T-helper 2 cell (primary cell): Measurements from ENCODE around the gene DIDO1.

Experiments
- DNase-seq, 5 experiments: peaks; one replicate each; pipeline versions ENCODE4 v3.0.0 to v3.0.0-alpha.2; 2012 to 2022

Gene DIDO1

GRCh38 chr20:62908971-62909791 lies 17.1 kb downstream of the DIDO1 start:
- no peak for DNase-seq

DNA sequence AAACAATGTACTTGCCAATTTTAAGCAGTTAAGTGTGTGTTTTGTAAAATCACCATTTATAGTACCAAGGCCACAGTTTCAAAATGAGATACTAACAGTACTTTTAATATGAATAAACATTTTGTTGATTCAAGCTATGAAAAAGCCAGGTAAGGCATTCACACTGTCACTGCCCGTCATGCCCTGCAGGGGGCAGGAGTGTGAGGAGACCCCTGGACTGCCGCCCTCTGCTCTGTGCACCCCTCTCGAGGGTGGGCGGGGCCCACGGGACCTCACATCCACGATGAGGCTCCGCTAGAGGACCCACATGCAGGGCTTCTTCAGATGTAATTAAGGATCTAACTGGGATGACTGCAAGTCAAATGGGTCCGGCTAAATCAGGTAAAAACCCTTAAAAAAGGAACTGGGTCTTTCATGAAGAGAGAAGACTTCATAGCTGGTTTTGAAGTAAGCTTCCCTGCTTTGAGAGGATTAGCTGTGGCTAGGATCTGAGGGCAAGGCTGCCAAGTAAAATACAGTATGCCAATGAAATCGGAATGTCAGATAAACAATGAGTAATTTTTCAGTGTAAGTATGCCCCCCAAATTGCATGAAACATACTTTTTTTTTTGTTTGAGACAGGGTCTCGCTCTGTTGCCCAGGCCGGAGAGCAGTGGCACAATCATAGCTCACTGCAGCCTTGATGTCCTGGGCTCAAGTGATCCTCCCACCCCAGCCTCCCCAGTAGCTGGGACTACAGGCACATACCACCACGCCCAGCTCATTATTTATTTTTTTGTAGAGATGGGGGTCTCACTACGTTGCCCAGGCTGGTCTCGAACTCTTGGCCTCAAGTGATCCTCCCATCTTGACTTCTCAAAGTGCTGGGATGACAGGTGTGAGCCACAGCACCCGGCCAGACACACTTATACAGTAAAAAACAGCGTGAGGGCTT lies 18.7 kb downstream of the DIDO1 start:
- peak in 2 of 5 experiments; percentile 39 to 45 for DNase-seq

GRCh38 chr20:62906647-62907375 lies 19.5 kb downstream of the DIDO1 start:
- DNase-seq: no peak

- no peak for DNase-seq
Observed at GRCh38 chr20:62906209-62906608, 20.1 kb downstream of the DIDO1 start.

DNA sequence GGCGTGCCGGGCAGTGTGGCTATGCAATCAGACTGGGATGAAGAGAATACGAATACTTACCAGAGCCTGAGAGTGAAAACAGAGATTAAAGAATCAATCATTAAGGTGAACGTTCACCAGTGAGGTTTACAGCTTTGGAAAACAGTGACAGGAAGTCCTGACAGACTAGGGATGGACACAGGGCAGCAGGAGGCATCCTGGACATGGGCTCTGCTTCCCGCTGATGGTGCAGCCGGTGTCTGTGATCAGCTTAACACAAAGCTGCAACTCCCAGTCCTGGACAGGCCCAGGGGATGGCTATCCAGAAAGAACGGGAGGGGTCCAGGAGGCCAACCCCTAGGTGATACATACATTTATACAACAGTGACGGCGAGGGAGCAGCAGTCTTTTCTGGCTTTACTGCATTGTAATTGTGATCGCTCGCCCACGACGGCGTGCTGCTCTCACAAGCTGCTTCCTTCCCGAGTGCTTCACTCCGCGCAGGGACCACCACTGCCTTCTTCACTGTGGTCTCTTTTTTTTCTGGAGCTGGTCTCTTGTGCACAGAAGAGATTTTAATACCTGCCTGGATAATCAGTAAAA lies 20.7 kb downstream of the DIDO1 start:
- DNase-seq: no peak

GRCh38 chr20:62902926-62903615 lies 23.2 kb downstream of the DIDO1 start:
- DNase-seq: no peak

- DNase-seq: no peak
Observed at GRCh38 chr20:62901891-62902290, 24.4 kb downstream of the DIDO1 start.

DNA sequence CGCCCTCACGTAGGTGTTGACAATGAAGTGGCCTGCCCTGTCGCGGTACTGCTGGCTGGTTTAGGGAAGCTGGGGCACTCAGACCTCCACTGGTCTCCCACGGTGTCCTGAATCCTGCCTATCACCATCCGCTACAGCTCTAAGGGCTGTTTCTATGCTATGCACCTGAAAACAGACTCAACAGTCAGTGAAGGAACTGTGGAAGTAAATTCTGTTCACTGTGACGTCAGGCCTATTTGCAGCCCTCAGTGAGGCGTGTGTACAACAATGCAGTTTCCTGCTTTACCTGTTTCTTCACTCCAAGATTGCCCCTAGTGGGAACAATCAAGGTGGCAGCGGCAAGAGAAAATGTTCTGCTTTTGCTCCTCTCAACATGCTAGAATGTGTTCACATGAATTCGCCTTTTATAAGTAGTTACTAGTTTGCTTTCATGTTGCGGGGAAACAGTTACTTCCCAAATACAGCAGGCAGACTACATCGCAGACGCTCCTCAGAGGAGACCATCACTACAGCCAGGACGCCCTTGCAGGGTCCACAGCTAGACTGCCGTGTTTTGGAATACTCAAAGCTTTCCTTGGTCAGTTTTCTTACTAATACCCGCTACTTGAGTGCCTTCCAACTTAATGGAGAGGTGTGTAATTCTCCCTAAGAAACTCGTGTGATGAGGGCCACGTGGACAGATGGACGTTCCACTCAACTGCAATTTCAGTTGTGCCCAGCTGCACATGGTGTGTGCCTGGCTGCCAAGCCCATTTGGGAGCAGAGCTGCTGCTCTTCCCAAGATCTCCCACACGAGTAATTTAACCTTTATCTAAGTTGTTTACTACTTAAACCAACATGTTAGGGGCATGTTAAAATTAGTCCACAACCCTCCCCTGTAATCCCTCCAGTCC lies 25.4 kb downstream of the DIDO1 start:
- DNase-seq: peak in 1 of 5 experiments; percentile 45

GRCh38 chr20:62900052-62900691 lies 26.1 kb downstream of the DIDO1 start:
- peak; percentile 43 to 82 (median 65) for DNase-seq

GRCh38 chr20:62899633-62900051 lies 26.7 kb downstream of the DIDO1 start:
- no peak for DNase-seq

DNA sequence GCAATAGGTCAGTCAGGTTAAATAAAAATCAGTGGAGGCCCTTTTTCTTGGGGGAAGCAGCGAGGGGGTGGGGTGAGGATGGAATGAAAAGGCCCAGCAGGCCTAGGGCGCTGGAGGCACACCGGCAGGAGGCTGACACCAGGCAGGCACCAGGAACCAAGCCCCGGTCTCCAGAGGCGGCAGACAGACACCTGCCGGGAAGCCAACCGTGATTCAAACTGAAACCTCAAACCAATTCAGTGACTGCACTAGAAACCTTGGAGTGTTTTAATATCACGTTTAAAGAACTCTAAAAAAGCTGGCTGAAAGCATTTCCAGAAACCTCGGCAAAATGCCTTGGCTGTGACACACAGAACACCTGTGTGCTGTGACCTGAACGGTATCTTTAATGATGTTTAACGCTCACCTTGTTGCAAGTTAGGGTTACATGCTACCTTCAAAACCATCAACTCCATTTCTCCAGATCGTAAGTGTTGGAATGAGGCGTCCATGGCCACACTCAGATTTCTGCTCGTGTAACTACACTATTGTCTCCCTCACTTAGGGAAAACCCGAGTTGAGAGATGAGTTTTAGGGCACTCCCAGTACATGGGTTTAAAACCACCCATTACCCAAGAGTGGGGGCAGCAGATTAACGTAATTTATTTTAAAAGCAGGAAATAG lies 27.2 kb downstream of the DIDO1 start:
- DNase-seq: peak in 2 of 5 experiments; percentile 21 to 77

DNA sequence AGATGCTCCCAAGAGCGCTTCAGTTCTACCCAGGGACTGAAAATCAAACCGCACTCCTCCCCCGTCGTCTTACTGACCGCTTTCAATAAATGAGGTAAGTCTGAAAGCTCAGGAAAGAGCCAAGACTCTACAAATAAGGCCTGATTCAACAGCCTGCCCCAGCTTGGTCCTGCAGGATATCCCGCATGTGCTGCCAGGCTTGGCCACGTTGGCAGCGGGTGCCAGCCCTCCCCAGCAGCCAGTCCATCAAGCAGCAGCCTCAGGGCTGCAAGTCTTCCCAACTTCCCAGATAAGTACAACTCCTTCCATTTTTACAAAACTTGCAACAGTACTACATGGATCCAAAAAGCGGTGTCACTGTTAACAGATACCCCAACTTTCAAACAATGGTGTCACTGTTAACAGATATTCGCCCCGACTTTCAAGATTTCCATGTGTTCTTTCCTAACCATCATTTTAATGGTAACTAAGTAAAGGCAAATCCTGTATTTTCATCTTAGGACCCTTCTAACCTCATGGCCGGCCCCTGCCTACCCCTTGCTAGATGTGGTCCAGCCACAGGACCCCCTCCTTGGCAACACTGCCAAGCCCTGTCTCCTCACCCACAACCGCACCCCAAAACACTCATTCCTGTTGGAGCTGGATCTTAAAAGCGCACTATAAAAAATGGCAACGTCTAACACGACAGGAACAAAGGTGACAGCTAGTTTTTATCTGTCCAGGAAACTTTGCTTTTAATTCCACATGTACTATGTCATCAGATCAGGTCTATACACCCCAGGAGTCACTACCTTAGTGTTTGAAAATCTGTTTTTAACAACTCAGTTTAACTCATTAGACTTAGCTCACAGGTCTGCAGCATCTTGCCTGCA lies 28.0 kb downstream of the DIDO1 start:
- DNase-seq: no peak

- DNase-seq: no peak
Observed at GRCh38 chr20:62897666-62898065, 28.6 kb downstream of the DIDO1 start.

DNA sequence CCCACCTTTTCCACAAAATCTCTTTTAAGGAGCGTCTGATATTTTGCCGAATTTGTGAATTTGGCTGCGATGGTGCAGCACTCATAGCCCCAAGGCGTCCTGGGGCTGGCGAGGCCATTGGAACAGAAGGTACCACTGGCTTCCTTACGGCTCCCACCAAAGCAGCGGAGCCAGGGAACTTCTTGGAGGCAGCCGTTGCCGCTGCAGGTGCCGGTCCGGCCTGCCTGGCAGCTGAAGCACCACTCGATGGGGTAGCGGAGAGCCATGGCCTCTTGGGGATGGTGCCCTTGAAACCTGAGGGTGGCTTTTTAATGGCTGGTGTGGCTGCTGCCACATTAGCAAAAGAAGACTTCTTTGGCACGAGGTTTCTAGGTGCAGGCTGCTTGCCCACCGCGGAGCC lies 29.8 kb downstream of the DIDO1 start:
- DNase-seq: no peak

DNA sequence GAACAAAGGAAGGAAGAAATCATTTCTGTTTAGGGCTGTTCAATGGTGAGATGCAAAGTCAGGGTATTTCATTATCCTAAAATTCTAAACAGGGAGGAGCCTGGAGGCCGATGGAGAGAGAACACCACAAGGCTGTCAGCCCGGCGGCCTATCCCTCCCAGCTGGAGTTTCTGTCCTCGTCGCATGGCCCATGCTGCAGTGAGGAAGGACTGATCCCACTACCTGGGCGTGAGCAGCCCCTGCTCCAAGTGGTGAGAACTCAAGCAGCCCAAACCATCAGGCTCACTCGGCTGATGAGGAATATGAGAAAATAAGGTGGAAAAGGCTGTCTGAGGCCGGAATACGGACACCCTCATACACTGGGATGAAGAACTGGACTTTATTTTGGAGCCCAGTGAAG lies 30.8 kb downstream of the DIDO1 start:
- DNase-seq: no peak

DNA sequence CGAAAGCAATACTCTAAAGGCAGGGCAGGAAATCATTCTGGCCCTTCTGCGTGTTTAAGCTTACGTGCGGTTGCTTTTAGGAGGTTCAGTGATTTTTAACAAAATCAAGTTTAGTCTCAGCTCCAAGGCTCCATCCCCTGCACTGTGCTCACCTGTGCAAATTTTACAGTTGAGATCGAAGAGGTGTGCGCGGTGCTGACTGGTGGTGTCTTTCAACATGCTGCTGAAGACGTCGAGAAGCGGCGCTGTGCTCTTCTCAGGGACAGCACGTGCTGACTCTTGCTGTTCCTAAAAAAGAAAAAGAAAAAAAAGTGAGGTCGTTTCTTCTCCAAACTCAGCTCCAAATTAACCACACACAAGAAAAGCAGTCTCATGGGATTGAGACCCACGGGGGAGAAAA lies 32.0 kb downstream of the DIDO1 start:
- no peak for DNase-seq

GRCh38 chr20:62893700-62894099 lies 32.6 kb downstream of the DIDO1 start:
- no peak for DNase-seq
